ENCODE data around the gene LNX2.
A peak's percentile ranks its signal among the peaks of the same experiment; 100 is the strongest.

LNX2 gene

DNA sequence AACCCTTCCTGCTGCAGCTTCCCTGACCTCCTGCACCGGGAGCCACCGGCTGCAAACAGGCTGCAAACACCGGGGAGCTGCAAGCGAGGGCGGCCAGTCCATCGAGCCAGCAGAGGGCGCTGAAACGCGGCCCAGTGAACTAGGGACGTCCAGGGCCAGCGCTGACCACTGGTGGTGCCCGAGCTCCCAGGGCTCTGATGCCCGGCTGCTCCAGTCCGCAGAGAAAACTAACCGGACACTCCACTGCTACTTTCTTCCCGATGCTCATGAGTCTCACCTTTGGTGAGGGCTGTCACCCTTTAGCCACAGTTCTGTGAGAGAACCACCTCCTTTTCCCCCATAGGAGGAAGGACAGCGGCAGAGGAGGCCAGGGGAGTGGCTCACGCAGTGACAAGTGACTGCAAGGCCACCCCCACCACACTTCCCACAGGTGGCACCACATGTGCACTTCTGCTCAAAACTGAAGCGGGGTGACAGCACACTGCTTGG lies 87.1 kb downstream of the LNX2 start:
- Histone ChIP-seq H3K4me3 (ENCODE audit: low read depth, low read length, poor library complexity, severe bottlenecking) (no peak overlapping the region), H3F3A (ENCODE audit: insufficient read depth, low read length) (no peaks in the 10 kb centered on the region), H3K27ac (ENCODE audit: low read depth, low read length, poor library complexity, severe bottlenecking) (no peak overlapping the region), H3K9me2 (ENCODE audit: low read depth, low read length) (no peaks in the 10 kb centered on the region), H3K4me1 (ENCODE audit: insufficient read depth, low read length, severe bottlenecking) (no peaks in the 10 kb centered on the region), H3K36me3 (ENCODE audit: insufficient read depth, low read length) (no peaks in the 10 kb centered on the region), H3K9me3 (ENCODE audit: low read length) (no peaks in the 10 kb centered on the region), H3K9ac (ENCODE audit: low read length) (no peak overlapping the region), H3K27me3 (ENCODE audit: insufficient read depth, low read length) (no peaks in the 10 kb centered on the region), H4K20me1 (ENCODE audit: insufficient read depth, low read length) (no peaks in the 10 kb centered on the region), H3K79me2 (ENCODE audit: insufficient read depth, low read length) (no peaks in the 10 kb centered on the region), H2AFZ (ENCODE audit: low read length) (no peak overlapping the region), H3K4me2 (ENCODE audit: low read length) (no peak overlapping the region)
- TF ChIP-seq EZH2 (IDR thresholded peaks at IDR 0.05; ENCODE audit: borderline replicate concordance, low read length): no peak
- TF ChIP-seq, protein P1, sequence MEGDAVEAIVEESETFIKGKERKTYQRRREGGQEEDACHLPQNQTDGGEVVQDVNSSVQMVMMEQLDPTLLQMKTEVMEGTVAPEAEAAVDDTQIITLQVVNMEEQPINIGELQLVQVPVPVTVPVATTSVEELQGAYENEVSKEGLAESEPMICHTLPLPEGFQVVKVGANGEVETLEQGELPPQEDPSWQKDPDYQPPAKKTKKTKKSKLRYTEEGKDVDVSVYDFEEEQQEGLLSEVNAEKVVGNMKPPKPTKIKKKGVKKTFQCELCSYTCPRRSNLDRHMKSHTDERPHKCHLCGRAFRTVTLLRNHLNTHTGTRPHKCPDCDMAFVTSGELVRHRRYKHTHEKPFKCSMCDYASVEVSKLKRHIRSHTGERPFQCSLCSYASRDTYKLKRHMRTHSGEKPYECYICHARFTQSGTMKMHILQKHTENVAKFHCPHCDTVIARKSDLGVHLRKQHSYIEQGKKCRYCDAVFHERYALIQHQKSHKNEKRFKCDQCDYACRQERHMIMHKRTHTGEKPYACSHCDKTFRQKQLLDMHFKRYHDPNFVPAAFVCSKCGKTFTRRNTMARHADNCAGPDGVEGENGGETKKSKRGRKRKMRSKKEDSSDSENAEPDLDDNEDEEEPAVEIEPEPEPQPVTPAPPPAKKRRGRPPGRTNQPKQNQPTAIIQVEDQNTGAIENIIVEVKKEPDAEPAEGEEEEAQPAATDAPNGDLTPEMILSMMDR (IDR thresholded peaks at IDR 0.05; ENCODE audit: low read length): peak; percentile 86

DNA sequence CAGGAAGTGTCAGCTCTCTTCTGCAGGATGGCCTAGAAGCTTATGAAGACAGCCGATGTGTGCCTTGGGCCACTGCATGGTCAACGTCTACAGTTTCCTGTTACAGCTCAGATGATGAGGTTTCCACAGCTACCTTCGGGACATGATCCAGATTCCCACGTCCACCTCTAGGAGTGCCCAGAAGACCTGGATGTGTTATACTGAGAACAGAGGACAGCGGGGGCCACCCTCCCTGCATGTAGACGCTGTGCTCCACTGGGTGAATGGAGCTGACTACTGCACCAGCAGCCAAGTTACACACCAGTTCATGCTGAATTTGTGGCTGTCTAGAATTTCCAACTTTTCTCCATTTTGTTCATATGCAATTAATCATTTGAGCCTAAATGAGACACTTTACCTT lies 91.4 kb downstream of the LNX2 start:
- Histone ChIP-seq H3K9ac (ENCODE audit: low read length) (no peak overlapping the region), H3K9me2 (ENCODE audit: low read depth, low read length) (no peaks in the 10 kb centered on the region), H3K27ac (ENCODE audit: low read depth, low read length, poor library complexity, severe bottlenecking) (no peak overlapping the region), H4K20me1 (ENCODE audit: insufficient read depth, low read length) (no peaks in the 10 kb centered on the region), H3K79me2 (ENCODE audit: insufficient read depth, low read length) (no peaks in the 10 kb centered on the region), H2AFZ (ENCODE audit: low read length) (no peak overlapping the region), H3K4me3 (ENCODE audit: low read depth, low read length, poor library complexity, severe bottlenecking) (no peak overlapping the region), H3K4me1 (ENCODE audit: insufficient read depth, low read length, severe bottlenecking) (no peaks in the 10 kb centered on the region), H3K36me3 (ENCODE audit: insufficient read depth, low read length) (no peaks in the 10 kb centered on the region), H3F3A (ENCODE audit: insufficient read depth, low read length) (no peaks in the 10 kb centered on the region), H3K9me3 (ENCODE audit: low read length) (no peaks in the 10 kb centered on the region), H3K4me2 (ENCODE audit: low read length) (no peak overlapping the region), H3K27me3 (ENCODE audit: insufficient read depth, low read length) (no peaks in the 10 kb centered on the region; the same call in 1 of the 2 replicates)
- TF ChIP-seq EZH2 (IDR thresholded peaks at IDR 0.05; ENCODE audit: borderline replicate concordance, low read length): no peak

DNA sequence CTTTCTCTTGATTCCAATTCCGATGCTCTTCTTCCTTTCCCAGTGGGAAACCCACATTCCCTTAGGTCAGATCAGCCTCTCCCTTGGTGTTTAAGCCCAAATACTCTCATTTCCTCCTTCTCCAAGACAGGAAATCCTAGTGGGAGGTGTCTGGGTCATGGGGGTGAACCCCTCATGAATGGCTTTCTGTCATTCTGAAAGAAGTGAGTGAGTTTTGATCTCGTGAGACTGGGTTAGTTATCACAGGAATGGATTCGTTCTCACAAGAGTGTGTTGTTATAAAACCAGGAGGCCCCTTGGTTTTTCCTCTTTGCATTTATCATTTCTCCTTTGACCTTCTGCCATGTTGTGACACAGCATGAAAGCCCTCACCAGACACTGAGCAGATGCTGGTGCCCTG lies 93.8 kb downstream of the LNX2 start:
- H3K27ac ChIP-seq (ENCODE audit: low read depth, low read length, poor library complexity, severe bottlenecking): no peak overlapping the region
- TF ChIP-seq, protein P1 (IDR thresholded peaks at IDR 0.05; ENCODE audit: low read length): no peak
- TF ChIP-seq EZH2 (IDR thresholded peaks at IDR 0.05; ENCODE audit: borderline replicate concordance, low read length): no peak
- no peaks in the 10 kb centered on the region for H3K9me3 ChIP-seq (ENCODE audit: low read length)

More for the DNA sequence above, 93.8 kb downstream of the LNX2 start:
- Histone ChIP-seq H3K27me3 (ENCODE audit: insufficient read depth, low read length) (no peaks in the 10 kb centered on the region; the same call in 1 of the 2 replicates), H3K9ac (ENCODE audit: low read length) (no peak overlapping the region), H2AFZ (ENCODE audit: low read length) (no peak overlapping the region), H3K4me1 (ENCODE audit: insufficient read depth, low read length, severe bottlenecking) (no peaks in the 10 kb centered on the region), H3F3A (ENCODE audit: insufficient read depth, low read length) (no peaks in the 10 kb centered on the region), H3K9me2 (ENCODE audit: low read depth, low read length) (no peaks in the 10 kb centered on the region), H3K4me3 (ENCODE audit: low read depth, low read length, poor library complexity, severe bottlenecking) (no peak overlapping the region), H3K4me2 (ENCODE audit: low read length) (no peak overlapping the region), H3K79me2 (ENCODE audit: insufficient read depth, low read length) (no peaks in the 10 kb centered on the region), H3K36me3 (ENCODE audit: insufficient read depth, low read length) (no peaks in the 10 kb centered on the region), H4K20me1 (ENCODE audit: insufficient read depth, low read length) (no peaks in the 10 kb centered on the region)
